Liver (tissue), 9 donors: ENCODE data around the gene STIM2. TPM values are rescaled to one million over a fixed set of nuclear protein-coding genes. Genes with fewer than 3 reads are reported as not detected.

ENCODE experiments used
- DNase-seq: peaks from one replicate; pipeline ENCODE4 v3.0.0-alpha.2; 2017; ENCODE audit warnings: low spot score
- H3K27ac ChIP-seq, 2 donors: one replicate each; pipeline ENCODE4 v1.7.0; 2013; ENCODE audit warnings: inconsistent platforms in 2 of 2, low read length in 2 of 2, control low read depth in 1 of 2, low read depth in 1 of 2, mild to moderate bottlenecking in 1 of 2
- H3K27me3 ChIP-seq, 4 donors: one replicate each; pipeline versions ENCODE4 v1.6.1 to v1.7.0; 2013; ENCODE audit warnings: low read length in 3 of 4, inconsistent platforms in 1 of 4, mild to moderate bottlenecking in 1 of 4, moderate library complexity in 1 of 4; ENCODE audit not compliant: control insufficient read depth in 4 of 4, insufficient read depth in 4 of 4
- H3K36me3 ChIP-seq, 4 donors: one replicate each; pipeline versions ENCODE4 v1.6.1 to v1.7.0; 2013; ENCODE audit warnings: low read length in 3 of 4, mild to moderate bottlenecking in 3 of 4, low read depth in 1 of 4, moderate library complexity in 1 of 4; ENCODE audit not compliant: control insufficient read depth in 4 of 4, insufficient read depth in 3 of 4
- H3K4me1 ChIP-seq, 4 donors: one replicate each; pipeline versions ENCODE4 v1.6.1 to v1.7.0; 2013; ENCODE audit warnings: low read length in 3 of 4, mild to moderate bottlenecking in 3 of 4, moderate library complexity in 1 of 4; ENCODE audit not compliant: control insufficient read depth in 4 of 4, insufficient read depth in 4 of 4
- H3K4me3 ChIP-seq, 3 donors: one replicate each; pipeline versions ENCODE4 v1.6.1 to v1.7.0; 2013; ENCODE audit warnings: low read length in 3 of 3, control low read depth in 1 of 3, low read depth in 1 of 3, mild to moderate bottlenecking in 1 of 3
- H3K9ac ChIP-seq, 2 donors: one replicate each; pipeline ENCODE4 v1.7.0; 2013; ENCODE audit warnings: low read length in 2 of 2, mild to moderate bottlenecking in 2 of 2, moderate library complexity in 2 of 2, control low read depth in 1 of 2, low read depth in 1 of 2
- H3K9me3 ChIP-seq, 4 donors: one replicate each; pipeline versions ENCODE4 v1.6.1 to v1.7.0; 2013; ENCODE audit warnings: low read length in 3 of 4; ENCODE audit not compliant: control insufficient read depth in 4 of 4
- EGR1 ChIP-seq, 2 donors: IDR thresholded peaks; 2 replicates each; pipeline ENCODE4 v1.6.1; 2016 to 2018; ENCODE audit warnings: antibody characterized with exemption in 2 of 2, low read depth in 2 of 2
- FOXA1 ChIP-seq: IDR thresholded peaks from 2 replicates; pipeline ENCODE4 v1.6.1; 2016; ENCODE audit warnings: antibody characterized with exemption
- FOXA2 ChIP-seq: IDR thresholded peaks from 2 replicates; pipeline ENCODE4 v1.6.1; 2016; ENCODE audit warnings: antibody characterized with exemption
- HNF4G ChIP-seq: IDR thresholded peaks from 2 replicates; pipeline ENCODE4 v1.6.1; 2016; ENCODE audit warnings: antibody characterized with exemption
- JUND ChIP-seq, 2 donors: IDR thresholded peaks; 2 replicates each; pipeline ENCODE4 v1.6.1; 2016; ENCODE audit warnings: antibody characterized with exemption in 2 of 2
- NR2F2 ChIP-seq: IDR thresholded peaks from 2 replicates; pipeline ENCODE4 v1.6.1; 2016; ENCODE audit warnings: antibody characterized with exemption
- RXRA ChIP-seq, 2 donors: IDR thresholded peaks; 2 replicates each; pipeline ENCODE4 v1.6.1; 2017 to 2018; ENCODE audit warnings: antibody characterized with exemption in 2 of 2, mild to moderate bottlenecking in 1 of 2
- SP1 ChIP-seq: IDR thresholded peaks from 2 replicates; pipeline ENCODE4 v1.6.1; 2018; ENCODE audit warnings: antibody characterized with exemption, mild to moderate bottlenecking
- TAF1 ChIP-seq: conservative IDR thresholded peaks from 2 replicates; pipeline ENCODE4 v1.6.1; 2016; ENCODE audit warnings: antibody characterized with exemption, mild to moderate bottlenecking
- YY1 ChIP-seq: IDR thresholded peaks from 2 replicates; pipeline ENCODE4 v1.6.1; 2016; ENCODE audit warnings: antibody characterized with exemption, mild to moderate bottlenecking
- WGBS: extraction: QIAGEN DNeasy Blood & Tissue Kit; methylation state at CpG from one replicate; pipeline ENCODE4 v1.1.7; 2013; 5-methylcytosine and 5-hydroxymethylcytosine counted together
- polyA plus RNA-seq, 2 donors: library from polyadenylated mRNA; stranded (reverse) in 1 of 2; unstranded in 1 of 2; fragments of 200-250 nt in 1 of 2; fragments of >200 nt in 1 of 2; fragmentation: Nextera tagmentation in 1 of 2; extraction: Ambion mirVana in 1 of 2; gene quantifications; one replicate each; pipeline versions ENCODE4 v1.2.1 to v1.2.3, GENCODE V29; 2013 to 2015
- total RNA-seq, 2 donors: library from RNA; depleted of rRNA; stranded (reverse); fragments of >200 nt; gene quantifications; one replicate each; pipeline ENCODE4 v1.2.3, GENCODE V29; 2014
- TF ChIP-seq, protein P1 (sequence below): fragments of 150-350 bp; IDR thresholded peaks from 2 replicates; pipeline ENCODE4 v1.5.1; 2017; ENCODE audit warnings: improper control_type of control experiment, low read depth, low read length; ENCODE audit not compliant: missing input control
- TF ChIP-seq, protein P2 (sequence below): IDR thresholded peaks from 2 replicates; pipeline ENCODE4 v1.6.1; 2016; ENCODE audit warnings: antibody characterized with exemption
- TF ChIP-seq, protein P3 (sequence below): IDR thresholded peaks from 2 replicates; pipeline ENCODE4 v1.6.1; 2016; ENCODE audit warnings: antibody characterized with exemption, mild to moderate bottlenecking
- TF ChIP-seq, protein P4 (sequence below): IDR thresholded peaks from 2 replicates; pipeline ENCODE4 v1.6.1; 2016; ENCODE audit warnings: antibody characterized with exemption
- TF ChIP-seq, protein P5 (sequence below): IDR thresholded peaks from 2 replicates; pipeline ENCODE4 v1.6.1; 2016; ENCODE audit warnings: antibody characterized with exemption
- donor health status: healthy.
- donor health status: healthy.
- donor health status: healthy.
- donor health status: healthy.
- donor health status: healthy.

STIM2 gene
- total and polyA plus RNA-seq, 4 donors, result 5.4 to 11.1 (median 6.9) TPM

DNA sequence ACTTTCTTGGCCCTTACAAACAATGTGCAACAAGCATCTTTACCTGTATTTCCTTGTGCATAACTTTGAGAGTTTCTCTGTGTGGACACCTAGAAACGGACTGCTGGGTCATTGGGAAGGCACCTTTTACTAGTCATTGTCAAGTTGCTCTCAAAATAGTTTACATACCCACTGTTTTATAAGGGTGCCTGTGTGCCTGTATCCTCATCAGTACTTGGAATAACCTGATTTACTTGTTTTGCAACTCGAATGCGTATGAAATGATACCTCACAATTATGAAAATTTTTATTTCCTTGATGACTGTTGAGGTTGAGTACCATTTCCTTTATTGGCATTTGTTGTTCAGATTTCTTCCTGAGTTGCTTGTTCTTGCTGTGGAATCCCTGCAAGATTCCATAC, 150.8 kb downstream of the STIM2 start (continued):
- TF ChIP-seq, protein P1, sequence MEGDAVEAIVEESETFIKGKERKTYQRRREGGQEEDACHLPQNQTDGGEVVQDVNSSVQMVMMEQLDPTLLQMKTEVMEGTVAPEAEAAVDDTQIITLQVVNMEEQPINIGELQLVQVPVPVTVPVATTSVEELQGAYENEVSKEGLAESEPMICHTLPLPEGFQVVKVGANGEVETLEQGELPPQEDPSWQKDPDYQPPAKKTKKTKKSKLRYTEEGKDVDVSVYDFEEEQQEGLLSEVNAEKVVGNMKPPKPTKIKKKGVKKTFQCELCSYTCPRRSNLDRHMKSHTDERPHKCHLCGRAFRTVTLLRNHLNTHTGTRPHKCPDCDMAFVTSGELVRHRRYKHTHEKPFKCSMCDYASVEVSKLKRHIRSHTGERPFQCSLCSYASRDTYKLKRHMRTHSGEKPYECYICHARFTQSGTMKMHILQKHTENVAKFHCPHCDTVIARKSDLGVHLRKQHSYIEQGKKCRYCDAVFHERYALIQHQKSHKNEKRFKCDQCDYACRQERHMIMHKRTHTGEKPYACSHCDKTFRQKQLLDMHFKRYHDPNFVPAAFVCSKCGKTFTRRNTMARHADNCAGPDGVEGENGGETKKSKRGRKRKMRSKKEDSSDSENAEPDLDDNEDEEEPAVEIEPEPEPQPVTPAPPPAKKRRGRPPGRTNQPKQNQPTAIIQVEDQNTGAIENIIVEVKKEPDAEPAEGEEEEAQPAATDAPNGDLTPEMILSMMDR, result no peak

DNA sequence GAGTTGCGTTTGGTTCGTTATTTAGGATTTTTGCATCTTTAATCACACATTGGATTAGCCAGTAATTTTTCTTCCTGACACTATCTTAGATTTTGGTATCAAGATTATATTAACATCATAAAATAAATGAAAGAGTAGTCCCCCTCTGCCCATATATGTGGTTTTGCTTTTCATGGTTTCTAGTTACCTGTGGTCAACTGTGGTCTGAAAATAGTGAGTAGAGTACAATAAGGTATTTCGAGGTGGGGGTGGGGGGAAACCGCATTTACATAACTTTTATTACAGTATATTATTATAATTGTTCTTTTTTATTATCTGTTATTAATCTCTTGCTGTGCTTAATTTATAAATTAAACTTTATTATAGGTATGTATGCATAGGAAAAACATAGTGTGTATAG, 152.4 kb downstream of the STIM2 start:
- WGBS, result 96% methylated on average over 4 of the region's 4 CpGs
- TF ChIP-seq FOXA1 (no peak), YY1 (no peak), HNF4G (no peak), FOXA2 (no peak), RXRA (IDR thresholded peaks at IDR 0.05) (no peak), EGR1 (IDR thresholded peaks at IDR 0.05; ENCODE audit: low read depth in 2 of 2) (no peak), SP1 (no peak), JUND (IDR thresholded peaks at IDR 0.05) (no peak), NR2F2 (no peak), TAF1 (no peak)
- TF ChIP-seq, protein P2, sequence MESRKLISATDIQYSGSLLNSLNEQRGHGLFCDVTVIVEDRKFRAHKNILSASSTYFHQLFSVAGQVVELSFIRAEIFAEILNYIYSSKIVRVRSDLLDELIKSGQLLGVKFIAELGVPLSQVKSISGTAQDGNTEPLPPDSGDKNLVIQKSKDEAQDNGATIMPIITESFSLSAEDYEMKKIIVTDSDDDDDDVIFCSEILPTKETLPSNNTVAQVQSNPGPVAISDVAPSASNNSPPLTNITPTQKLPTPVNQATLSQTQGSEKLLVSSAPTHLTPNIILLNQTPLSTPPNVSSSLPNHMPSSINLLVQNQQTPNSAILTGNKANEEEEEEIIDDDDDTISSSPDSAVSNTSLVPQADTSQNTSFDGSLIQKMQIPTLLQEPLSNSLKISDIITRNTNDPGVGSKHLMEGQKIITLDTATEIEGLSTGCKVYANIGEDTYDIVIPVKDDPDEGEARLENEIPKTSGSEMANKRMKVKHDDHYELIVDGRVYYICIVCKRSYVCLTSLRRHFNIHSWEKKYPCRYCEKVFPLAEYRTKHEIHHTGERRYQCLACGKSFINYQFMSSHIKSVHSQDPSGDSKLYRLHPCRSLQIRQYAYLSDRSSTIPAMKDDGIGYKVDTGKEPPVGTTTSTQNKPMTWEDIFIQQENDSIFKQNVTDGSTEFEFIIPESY, result no peak
- TF ChIP-seq, protein P3, sequence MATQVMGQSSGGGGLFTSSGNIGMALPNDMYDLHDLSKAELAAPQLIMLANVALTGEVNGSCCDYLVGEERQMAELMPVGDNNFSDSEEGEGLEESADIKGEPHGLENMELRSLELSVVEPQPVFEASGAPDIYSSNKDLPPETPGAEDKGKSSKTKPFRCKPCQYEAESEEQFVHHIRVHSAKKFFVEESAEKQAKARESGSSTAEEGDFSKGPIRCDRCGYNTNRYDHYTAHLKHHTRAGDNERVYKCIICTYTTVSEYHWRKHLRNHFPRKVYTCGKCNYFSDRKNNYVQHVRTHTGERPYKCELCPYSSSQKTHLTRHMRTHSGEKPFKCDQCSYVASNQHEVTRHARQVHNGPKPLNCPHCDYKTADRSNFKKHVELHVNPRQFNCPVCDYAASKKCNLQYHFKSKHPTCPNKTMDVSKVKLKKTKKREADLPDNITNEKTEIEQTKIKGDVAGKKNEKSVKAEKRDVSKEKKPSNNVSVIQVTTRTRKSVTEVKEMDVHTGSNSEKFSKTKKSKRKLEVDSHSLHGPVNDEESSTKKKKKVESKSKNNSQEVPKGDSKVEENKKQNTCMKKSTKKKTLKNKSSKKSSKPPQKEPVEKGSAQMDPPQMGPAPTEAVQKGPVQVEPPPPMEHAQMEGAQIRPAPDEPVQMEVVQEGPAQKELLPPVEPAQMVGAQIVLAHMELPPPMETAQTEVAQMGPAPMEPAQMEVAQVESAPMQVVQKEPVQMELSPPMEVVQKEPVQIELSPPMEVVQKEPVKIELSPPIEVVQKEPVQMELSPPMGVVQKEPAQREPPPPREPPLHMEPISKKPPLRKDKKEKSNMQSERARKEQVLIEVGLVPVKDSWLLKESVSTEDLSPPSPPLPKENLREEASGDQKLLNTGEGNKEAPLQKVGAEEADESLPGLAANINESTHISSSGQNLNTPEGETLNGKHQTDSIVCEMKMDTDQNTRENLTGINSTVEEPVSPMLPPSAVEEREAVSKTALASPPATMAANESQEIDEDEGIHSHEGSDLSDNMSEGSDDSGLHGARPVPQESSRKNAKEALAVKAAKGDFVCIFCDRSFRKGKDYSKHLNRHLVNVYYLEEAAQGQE, result no peak
- TF ChIP-seq, protein P4, sequence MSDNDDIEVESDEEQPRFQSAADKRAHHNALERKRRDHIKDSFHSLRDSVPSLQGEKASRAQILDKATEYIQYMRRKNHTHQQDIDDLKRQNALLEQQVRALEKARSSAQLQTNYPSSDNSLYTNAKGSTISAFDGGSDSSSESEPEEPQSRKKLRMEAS, result no peak
- TF ChIP-seq, protein P5, sequence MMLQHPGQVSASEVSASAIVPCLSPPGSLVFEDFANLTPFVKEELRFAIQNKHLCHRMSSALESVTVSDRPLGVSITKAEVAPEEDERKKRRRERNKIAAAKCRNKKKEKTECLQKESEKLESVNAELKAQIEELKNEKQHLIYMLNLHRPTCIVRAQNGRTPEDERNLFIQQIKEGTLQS, result no peak
- Histone ChIP-seq H3K9me3 (no peaks in the 10 kb centered on the region), H3K27me3 (no peaks in the 10 kb centered on the region), H3K4me1 (peaks cover 0 to 4% (median 3%) of the 10 kb centered on the region in 4 donors), H3K4me3 (no peak overlapping the region), H3K9ac (no peak overlapping the region), H3K36me3 (peaks cover 0 to 5% (median 4%) of the 10 kb centered on the region in 4 donors), H3K27ac (no peak overlapping the region)
- DNase-seq, result no peak
